Natural killer cell (primary cell): ENCODE data around the gene MAP1LC3B. TPM values are rescaled to one million over a fixed set of nuclear protein-coding genes. Genes with fewer than 3 reads are reported as not detected.

ENCODE experiments used
- ATAC-seq, 3 donors: fragments of 150-1000 bp in 2 of 3; fragments of 200-7000 bp in 1 of 3; cut with Tn5 transposase; 1 replicate in 1 of 3; 2 replicates in 2 of 3; pipeline ENCODE4 v1.10.0; 2021; ENCODE audit warnings: mild to moderate bottlenecking in 2 of 3, moderate library complexity in 2 of 3
- DNase-seq, 2 donors: peaks; one replicate each; pipeline versions ENCODE4 v3.0.0 to v3.0.0-alpha.2; 2013 to 2021; ENCODE audit warnings: mixed read lengths in 1 of 2
- H3K27ac ChIP-seq: one replicate; pipeline ENCODE4 v1.5.1; 2013; ENCODE audit warnings: mild to moderate bottlenecking, low read length
- H3K27me3 ChIP-seq: one replicate; pipeline ENCODE4 v1.6.1; 2013; ENCODE audit warnings: low read length; ENCODE audit not compliant: control insufficient read depth, insufficient read depth
- H3K36me3 ChIP-seq: one replicate; pipeline ENCODE4 v1.6.1; 2013; ENCODE audit warnings: low read length; ENCODE audit not compliant: control insufficient read depth, insufficient read depth
- H3K4me1 ChIP-seq: one replicate; pipeline ENCODE4 v1.6.1; 2013; ENCODE audit warnings: low read length; ENCODE audit not compliant: control insufficient read depth, insufficient read depth
- H3K4me3 ChIP-seq: one replicate; pipeline ENCODE4 v1.5.1; 2013; ENCODE audit warnings: low read length
- H3K9me3 ChIP-seq: one replicate; pipeline ENCODE4 v1.6.1; 2013; ENCODE audit warnings: low read length; ENCODE audit not compliant: control insufficient read depth, insufficient read depth
- H3K27ac Mint-ChIP-seq, 2 donors: one replicate each; pipeline ENCODE4 v1.8.0; 2022; ENCODE audit warnings: mild to moderate bottlenecking in 2 of 2, mixed read lengths in 2 of 2, moderate library complexity in 1 of 2
- H3K27me3 Mint-ChIP-seq, 2 donors: one replicate each; pipeline ENCODE4 v1.8.0; 2022; ENCODE audit warnings: low read depth in 2 of 2, mixed read lengths in 2 of 2
- H3K36me3 Mint-ChIP-seq: one replicate; pipeline ENCODE4 v1.8.0; 2022; ENCODE audit warnings: mixed read lengths
- H3K4me1 Mint-ChIP-seq, 2 donors: one replicate each; pipeline ENCODE4 v1.8.0; 2022; ENCODE audit warnings: mixed read lengths in 2 of 2
- H3K4me3 Mint-ChIP-seq: one replicate; pipeline ENCODE4 v1.8.0; 2022; ENCODE audit warnings: mild to moderate bottlenecking, moderate library complexity, mixed read lengths
- H3K9me3 Mint-ChIP-seq, 2 donors: one replicate each; pipeline ENCODE4 v1.8.0; 2022; ENCODE audit warnings: mixed read lengths in 2 of 2
- WGBS: methylation state at CpG from one replicate; pipeline ENCODE4 v1.1.7; 2013; ENCODE audit warnings: missing lambda C conversion rate; ENCODE audit not compliant: insufficient coverage; 5-methylcytosine and 5-hydroxymethylcytosine counted together
- intact Hi-C: fragments of 100-400 bp; cut with micrococcal nuclease; formaldehyde crosslinking; loops from one replicate; pipeline ENCODE4 v1.14.2; 2022
- total RNA-seq, 4 donors: library from RNA; stranded (reverse); fragments of 120-200 nt in 1 of 4; gene quantifications; one replicate each; pipeline versions ENCODE4 v1.2.3 to v1.2.4, GENCODE V29; 2013 to 2022
- TF ChIP-seq, protein P1 (sequence below): fragments of 200-600 bp; IDR thresholded peaks from one replicate; pipeline ENCODE4 v1.8.0; 2022; ENCODE audit warnings: antibody characterized with exemption

MAP1LC3B gene
- total RNA-seq, 3 donors from 2014 or later (not counting 1 experiment from before 2014, with no cell fraction given) = 171 to 220 (median 172) TPM

DNA sequence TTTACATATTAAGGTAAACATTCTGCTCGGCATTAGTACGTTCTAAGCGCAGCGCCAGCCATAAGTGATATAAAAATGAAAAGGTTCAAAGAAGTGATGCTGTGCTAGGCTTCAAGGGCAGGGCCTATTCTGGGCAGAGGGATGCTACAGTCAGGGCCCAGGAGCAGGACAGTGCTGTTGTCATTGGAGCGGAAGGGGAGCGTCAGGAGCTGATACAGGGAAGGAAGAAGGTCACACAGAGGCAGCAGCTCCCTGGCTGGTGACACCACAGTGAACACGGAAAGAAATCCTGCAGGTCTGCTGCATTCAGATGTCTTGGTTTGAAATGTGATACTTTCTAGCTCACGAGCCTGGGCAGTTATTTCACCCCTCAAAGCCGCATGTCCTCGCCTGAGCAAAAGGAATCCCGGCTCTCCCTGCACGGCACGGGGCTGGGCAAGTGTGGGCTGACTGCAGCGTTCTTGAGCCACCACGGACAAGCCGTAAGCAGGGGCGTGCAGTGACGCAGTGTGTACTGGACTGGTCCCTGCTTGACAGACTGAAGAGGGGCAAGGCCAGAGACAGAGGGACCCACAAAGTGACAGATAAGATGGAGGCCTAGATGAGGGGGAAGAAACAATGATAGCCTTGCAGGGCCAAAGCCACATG lies 59.6 kb downstream of the MAP1LC3B start:
- WGBS = 95% methylated on average over 18 of the region's 18 CpGs
- TF ChIP-seq, protein P1, sequence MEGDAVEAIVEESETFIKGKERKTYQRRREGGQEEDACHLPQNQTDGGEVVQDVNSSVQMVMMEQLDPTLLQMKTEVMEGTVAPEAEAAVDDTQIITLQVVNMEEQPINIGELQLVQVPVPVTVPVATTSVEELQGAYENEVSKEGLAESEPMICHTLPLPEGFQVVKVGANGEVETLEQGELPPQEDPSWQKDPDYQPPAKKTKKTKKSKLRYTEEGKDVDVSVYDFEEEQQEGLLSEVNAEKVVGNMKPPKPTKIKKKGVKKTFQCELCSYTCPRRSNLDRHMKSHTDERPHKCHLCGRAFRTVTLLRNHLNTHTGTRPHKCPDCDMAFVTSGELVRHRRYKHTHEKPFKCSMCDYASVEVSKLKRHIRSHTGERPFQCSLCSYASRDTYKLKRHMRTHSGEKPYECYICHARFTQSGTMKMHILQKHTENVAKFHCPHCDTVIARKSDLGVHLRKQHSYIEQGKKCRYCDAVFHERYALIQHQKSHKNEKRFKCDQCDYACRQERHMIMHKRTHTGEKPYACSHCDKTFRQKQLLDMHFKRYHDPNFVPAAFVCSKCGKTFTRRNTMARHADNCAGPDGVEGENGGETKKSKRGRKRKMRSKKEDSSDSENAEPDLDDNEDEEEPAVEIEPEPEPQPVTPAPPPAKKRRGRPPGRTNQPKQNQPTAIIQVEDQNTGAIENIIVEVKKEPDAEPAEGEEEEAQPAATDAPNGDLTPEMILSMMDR = no peak
- peaks cover 12 to 19% of the 10 kb centered on the region in 2 donors for H3K4me1 Mint-ChIP-seq
- H3K9me3 Mint-ChIP-seq = no peaks in the 10 kb centered on the region
- no peak overlapping the region for H3K4me3 Mint-ChIP-seq
- no peaks in the 10 kb centered on the region for H3K4me1 ChIP-seq
- no peak overlapping the region for H3K27ac Mint-ChIP-seq
- H3K36me3 ChIP-seq = peaks cover 7% of the 10 kb centered on the region
- H3K27me3 Mint-ChIP-seq = no peaks in the 10 kb centered on the region
- intact Hi-C loops = no loop called here
- peaks cover 27% of the 10 kb centered on the region for H3K36me3 Mint-ChIP-seq
- H3K4me3 ChIP-seq = no peak overlapping the region
- no peaks in the 10 kb centered on the region for H3K9me3 ChIP-seq
- no peak for DNase-seq
- no peak for ATAC-seq
- H3K27me3 ChIP-seq = no peaks in the 10 kb centered on the region
- H3K27ac ChIP-seq = no peak overlapping the region

DNA sequence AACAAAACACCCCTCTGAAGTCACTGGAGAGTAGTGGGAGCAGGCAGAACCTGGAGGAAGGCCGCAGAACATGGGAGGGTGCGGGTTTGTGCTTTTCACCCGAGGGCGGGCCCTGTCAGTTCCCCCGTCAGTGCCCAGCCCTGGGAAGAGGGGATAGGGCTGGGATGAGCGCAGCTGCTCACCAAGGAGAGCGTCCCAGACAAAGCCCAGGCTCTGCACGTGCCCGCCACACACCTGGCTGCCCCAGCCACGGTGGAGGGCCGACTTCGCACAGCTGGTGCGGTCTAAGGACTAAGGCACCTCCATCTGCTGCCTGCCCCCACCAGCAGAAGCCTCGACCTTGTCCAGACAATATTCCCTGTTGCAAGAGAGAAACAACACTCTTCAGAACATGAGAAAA lies 61.2 kb downstream of the MAP1LC3B start:
- peaks cover 15% of the 10 kb centered on the region for H3K36me3 Mint-ChIP-seq
- no peaks in the 10 kb centered on the region for H3K27me3 ChIP-seq
- peaks cover 12 to 19% of the 10 kb centered on the region in 2 donors for H3K4me1 Mint-ChIP-seq
- no peak overlapping the region for H3K4me3 ChIP-seq
- H3K4me1 ChIP-seq = no peaks in the 10 kb centered on the region
- TF ChIP-seq, protein P1 = no peak
- DNase-seq = no peak
- H3K27ac Mint-ChIP-seq = no peak overlapping the region
- no peaks in the 10 kb centered on the region for H3K9me3 Mint-ChIP-seq
- intact Hi-C loops = no loop called here
- H3K4me3 Mint-ChIP-seq = no peak overlapping the region
- no peak overlapping the region for H3K27ac ChIP-seq
- H3K27me3 Mint-ChIP-seq = no peaks in the 10 kb centered on the region
- peaks cover 7% of the 10 kb centered on the region for H3K36me3 ChIP-seq
- no peaks in the 10 kb centered on the region for H3K9me3 ChIP-seq
- no peak for ATAC-seq
- 89% methylated on average over 14 of the region's 14 CpGs for WGBS

Other genes starting within 250 kb of the MAP1LC3B start
- gene C16orf95, start 74.9 kb upstream of the MAP1LC3B start, total RNA-seq = 1 to 10 TPM; 1.6 to 4.1 (median 2.7) TPM
- gene FBXO31, start 8.6 kb upstream of the MAP1LC3B start, total RNA-seq = 10 to 100 TPM; 32.2 to 47.2 (median 37.6) TPM
- gene ZCCHC14, start 100.7 kb downstream of the MAP1LC3B start, total RNA-seq = 10 to 100 TPM; 12.2 to 20.9 (median 19.2) TPM
- not detected for gene JPH3, start 210.2 kb downstream of the MAP1LC3B start, total RNA-seq